Esophagus muscularis mucosa (tissue), 3 donors: ENCODE measurements around the gene UBAP2L.

Experiments
- CTCF ChIP-seq, 3 experiments: fragments of 200-600 bp in 2 of 3; fragments of 450-650 bp in 1 of 3; sonication (generic) in 2 of 3; IDR thresholded peaks; one replicate each; pipeline ENCODE4 v1.5.1; 2017 to 2019; ENCODE audit warnings: antibody characterized with exemption in 3 of 3, mild to moderate bottlenecking in 2 of 3, moderate library complexity in 1 of 3
- POLR2AphosphoS5 ChIP-seq, 2 donors: sonication (generic); formaldehyde crosslinking; IDR thresholded peaks; one replicate each; pipeline ENCODE4 v1.6.1; 2017; ENCODE audit warnings: antibody characterized with exemption in 2 of 2

- TF ChIP-seq CTCF (IDR thresholded peaks at IDR 0.05) (no peak), POLR2AphosphoS5 (IDR thresholded peaks at IDR 0.05) (no peak)
These were observed 28.3 kb upstream of the UBAP2L start for GRCh38 chr1:154192476-154192875.
